ENCODE data around the gene IFRD2. TPM values are rescaled to one million over a fixed set of nuclear protein-coding genes. Genes with fewer than 3 reads are reported as not detected.

Gene IFRD2
- total RNA-seq, 2 donors from 2014 or later: 56.6 to 70.9 TPM

DNA sequence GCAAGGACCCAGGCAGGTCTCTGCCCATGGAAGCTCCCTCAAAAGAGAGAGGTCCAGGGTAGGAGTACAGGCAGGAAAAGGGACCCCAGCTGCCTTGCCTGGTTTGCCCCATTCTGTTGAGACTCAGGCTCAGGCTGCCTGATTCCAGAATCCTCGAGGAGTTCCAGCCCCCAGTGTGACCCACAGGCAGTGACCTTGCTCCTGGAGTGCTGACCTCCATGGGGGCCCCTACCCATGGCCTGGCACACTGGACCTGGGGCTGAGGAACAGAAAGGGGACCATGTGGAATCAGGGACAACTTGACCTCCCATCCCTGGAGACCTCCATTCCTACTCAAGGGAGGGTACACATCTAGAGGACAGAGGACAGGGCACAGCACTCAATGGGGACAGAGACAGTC lies 26.7 kb downstream of the IFRD2 start:
- no peaks in the 10 kb centered on the region for H3K9me3 ChIP-seq (ENCODE audit: control insufficient read depth, low read length)
- peaks cover 4% of the 10 kb centered on the region for H3K27me3 Mint-ChIP-seq (ENCODE audit: insufficient read depth)
- no peak overlapping the region for H3K4me3 Mint-ChIP-seq
- no peak overlapping the region for H3K9ac ChIP-seq (ENCODE audit: extremely low read depth, low read length, poor library complexity, severe bottlenecking)
- H3K4me3 ChIP-seq (ENCODE audit: low read length): no peak overlapping the region
- TF ChIP-seq, protein P1, sequence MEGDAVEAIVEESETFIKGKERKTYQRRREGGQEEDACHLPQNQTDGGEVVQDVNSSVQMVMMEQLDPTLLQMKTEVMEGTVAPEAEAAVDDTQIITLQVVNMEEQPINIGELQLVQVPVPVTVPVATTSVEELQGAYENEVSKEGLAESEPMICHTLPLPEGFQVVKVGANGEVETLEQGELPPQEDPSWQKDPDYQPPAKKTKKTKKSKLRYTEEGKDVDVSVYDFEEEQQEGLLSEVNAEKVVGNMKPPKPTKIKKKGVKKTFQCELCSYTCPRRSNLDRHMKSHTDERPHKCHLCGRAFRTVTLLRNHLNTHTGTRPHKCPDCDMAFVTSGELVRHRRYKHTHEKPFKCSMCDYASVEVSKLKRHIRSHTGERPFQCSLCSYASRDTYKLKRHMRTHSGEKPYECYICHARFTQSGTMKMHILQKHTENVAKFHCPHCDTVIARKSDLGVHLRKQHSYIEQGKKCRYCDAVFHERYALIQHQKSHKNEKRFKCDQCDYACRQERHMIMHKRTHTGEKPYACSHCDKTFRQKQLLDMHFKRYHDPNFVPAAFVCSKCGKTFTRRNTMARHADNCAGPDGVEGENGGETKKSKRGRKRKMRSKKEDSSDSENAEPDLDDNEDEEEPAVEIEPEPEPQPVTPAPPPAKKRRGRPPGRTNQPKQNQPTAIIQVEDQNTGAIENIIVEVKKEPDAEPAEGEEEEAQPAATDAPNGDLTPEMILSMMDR (conservative IDR thresholded peaks at IDR 0.05): no peak
- no peaks in the 10 kb centered on the region for H3K36me3 Mint-ChIP-seq (ENCODE audit: low read depth)
- peaks cover 27% of the 10 kb centered on the region for H3K4me1 Mint-ChIP-seq
- H3K27ac ChIP-seq (ENCODE audit: low read depth, low read length): peak overlapping the region; percentile 92
- 81 to 100% methylated on average over 1 of the region's 1 CpG for WGBS, 2 experiments (ENCODE audit: insufficient coverage in 1 of 2, insufficient read length in 1 of 2)
- H3K9me3 Mint-ChIP-seq: no peaks in the 10 kb centered on the region
- DNase-seq: no peak
- peaks cover 14% of the 10 kb centered on the region for H3K4me1 ChIP-seq (ENCODE audit: control insufficient read depth, insufficient read depth, low read length)
- H3K27ac Mint-ChIP-seq: peak overlapping the region; percentile 64
- no peaks in the 10 kb centered on the region for H3K27me3 ChIP-seq (ENCODE audit: control insufficient read depth, insufficient read depth, low read length, poor library complexity, severe bottlenecking)
- no peaks in the 10 kb centered on the region for H3K36me3 ChIP-seq (ENCODE audit: control insufficient read depth, insufficient read depth, low read length)

DNA sequence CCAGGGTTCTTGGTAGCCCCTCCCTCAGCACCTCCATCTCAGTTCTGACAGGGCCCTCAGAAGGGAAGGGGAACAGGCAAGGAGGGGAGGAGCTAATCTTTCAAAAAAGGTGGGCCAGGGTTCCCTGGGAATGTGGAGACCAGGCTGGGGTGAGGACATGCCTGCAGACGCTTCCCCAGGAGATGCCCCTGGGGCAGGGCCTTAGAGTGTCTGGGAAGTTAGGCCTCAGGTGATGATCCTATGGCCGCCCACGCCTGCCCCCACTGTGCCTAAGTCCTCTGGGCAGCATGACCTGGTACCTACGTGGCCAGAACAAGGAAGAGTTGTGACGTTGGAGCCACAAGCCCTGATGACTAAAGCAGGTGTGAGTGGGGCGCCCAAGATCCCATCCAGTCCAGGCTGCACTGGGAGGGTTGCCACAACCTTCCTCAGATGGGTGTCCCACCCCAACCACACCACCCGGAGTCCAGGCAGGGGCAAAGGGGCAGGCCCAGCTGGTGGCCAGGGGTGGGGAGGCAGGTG lies 27.2 kb downstream of the IFRD2 start:
- Histone ChIP-seq H3K36me3 (ENCODE audit: control insufficient read depth, insufficient read depth, low read length) (no peaks in the 10 kb centered on the region), H3K27me3 (ENCODE audit: control insufficient read depth, insufficient read depth, low read length, poor library complexity, severe bottlenecking) (no peaks in the 10 kb centered on the region), H3K4me1 (ENCODE audit: control insufficient read depth, insufficient read depth, low read length) (peaks cover 16% of the 10 kb centered on the region), H3K4me3 (ENCODE audit: low read length) (no peak overlapping the region), H3K27ac (ENCODE audit: low read depth, low read length) (peak overlapping the region; percentile 92), H3K9ac (ENCODE audit: extremely low read depth, low read length, poor library complexity, severe bottlenecking) (peak overlapping the region; percentile 20), H3K9me3 (ENCODE audit: control insufficient read depth, low read length) (no peaks in the 10 kb centered on the region)
- WGBS, 2 experiments (ENCODE audit: insufficient coverage in 1 of 2, insufficient read length in 1 of 2): 67 to 82% methylated on average over 2 to 7 of the region's 7 CpGs
- H3K4me1 Mint-ChIP-seq: peaks cover 27% of the 10 kb centered on the region
- peak overlapping the region; percentile 92 for H3K27ac Mint-ChIP-seq
- no peaks in the 10 kb centered on the region for H3K9me3 Mint-ChIP-seq
- no peaks in the 10 kb centered on the region for H3K36me3 Mint-ChIP-seq (ENCODE audit: low read depth)
- H3K27me3 Mint-ChIP-seq (ENCODE audit: insufficient read depth): peaks cover 4% of the 10 kb centered on the region
- no peak overlapping the region for H3K4me3 Mint-ChIP-seq
- no peak for DNase-seq
- TF ChIP-seq, protein P1 (conservative IDR thresholded peaks at IDR 0.05): no peak

DNA sequence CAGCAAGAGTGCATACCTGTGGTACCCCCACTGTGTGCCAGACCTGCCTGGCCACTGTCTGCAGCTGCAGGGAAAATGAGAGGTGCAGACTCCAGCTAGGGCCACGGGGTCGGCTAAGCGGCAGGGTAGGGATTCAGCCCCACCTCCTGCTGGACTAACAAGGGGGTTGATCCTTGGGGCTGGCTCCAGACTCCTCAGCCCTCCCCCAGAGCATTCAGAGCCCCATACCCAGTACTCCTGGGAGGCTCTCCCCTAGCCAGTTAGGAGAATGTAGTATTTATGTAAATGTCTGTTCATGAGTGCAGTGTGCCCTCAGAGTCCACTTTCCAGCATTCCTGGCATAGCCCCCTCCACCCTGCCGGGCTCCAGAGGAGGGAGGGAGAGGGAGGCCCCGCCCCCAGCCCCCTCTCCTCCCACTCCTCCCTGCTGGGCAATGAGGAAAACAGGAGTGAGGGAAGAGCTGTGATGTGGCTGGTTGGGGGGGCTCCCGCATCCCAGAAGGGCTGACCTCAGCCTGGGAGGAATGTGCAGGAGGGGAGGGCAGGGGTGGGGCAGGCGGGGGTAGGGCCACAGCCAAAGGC lies 27.8 kb downstream of the IFRD2 start:
- H3K36me3 Mint-ChIP-seq (ENCODE audit: low read depth): no peaks in the 10 kb centered on the region
- no peak overlapping the region for H3K4me3 ChIP-seq (ENCODE audit: low read length)
- H3K27ac Mint-ChIP-seq: peak overlapping the region; percentile 94

More for the DNA sequence above, 27.8 kb downstream of the IFRD2 start:
- Mint-ChIP-seq H3K9me3 (no peaks in the 10 kb centered on the region), H3K4me1 (peaks cover 27% of the 10 kb centered on the region), H3K27me3 (ENCODE audit: insufficient read depth) (peaks cover 4% of the 10 kb centered on the region), H3K4me3 (peak overlapping the region; percentile 18)
- Histone ChIP-seq H3K4me1 (ENCODE audit: control insufficient read depth, insufficient read depth, low read length) (peaks cover 16% of the 10 kb centered on the region), H3K36me3 (ENCODE audit: control insufficient read depth, insufficient read depth, low read length) (peaks cover 2% of the 10 kb centered on the region), H3K9me3 (ENCODE audit: control insufficient read depth, low read length) (no peaks in the 10 kb centered on the region), H3K9ac (ENCODE audit: extremely low read depth, low read length, poor library complexity, severe bottlenecking) (no peak overlapping the region), H3K27ac (ENCODE audit: low read depth, low read length) (peak overlapping the region; percentile 92), H3K27me3 (ENCODE audit: control insufficient read depth, insufficient read depth, low read length, poor library complexity, severe bottlenecking) (no peaks in the 10 kb centered on the region)
- TF ChIP-seq, protein P1 (conservative IDR thresholded peaks at IDR 0.05): no peak
- WGBS, 2 experiments (ENCODE audit: insufficient coverage in 1 of 2, insufficient read length in 1 of 2): 13 to 40% methylated on average over 1 to 6 of the region's 7 CpGs
- peak; percentile 98 for DNase-seq
